ENCODE results near the gene TBCK. TPM values are rescaled to one million over a fixed set of nuclear protein-coding genes. Genes with fewer than 3 reads are reported as not detected.

The TBCK gene
- total RNA-seq, 4 donors from 2014 or later: 37.4 to 97.1 (median 48.3) TPM

- Histone ChIP-seq H3K27ac (no peak overlapping the region), H3K27me3 (no peaks in the 10 kb centered on the region), H3K9me3 (no peaks in the 10 kb centered on the region), H3K4me1 (peaks cover 9 to 15% of the 10 kb centered on the region in 2 donors), H3K4me3 (no peak overlapping the region), H3K36me3 (no peaks in the 10 kb centered on the region)
- TF ChIP-seq CTCF (IDR thresholded peaks at IDR 0.05) (no peak), POLR2A (IDR thresholded peaks at IDR 0.05) (no peak)
- no peak for DNase-seq
- intact Hi-C loops (cut with DNase I; ENCODE audit: low total_unique reads): no loop called here
These were observed 1.8 kb upstream of the TBCK start for GRCh38 chr4:106317815-106318214.

- no peaks in the 10 kb centered on the region for H3K9me3 ChIP-seq
- H3K36me3 ChIP-seq: no peaks in the 10 kb centered on the region
- TF ChIP-seq CTCF (IDR thresholded peaks at IDR 0.05): no peak
- TF ChIP-seq POLR2A (IDR thresholded peaks at IDR 0.05): no peak
- intact Hi-C loops (cut with DNase I; ENCODE audit: low total_unique reads): no loop called here
- peaks cover 9 to 15% of the 10 kb centered on the region in 2 donors for H3K4me1 ChIP-seq
- no peak for DNase-seq
- H3K27ac ChIP-seq: peak overlapping the region; percentile 91 to 92
- H3K27me3 ChIP-seq: no peaks in the 10 kb centered on the region
- peak overlapping the region; percentile 77 to 90 for H3K4me3 ChIP-seq
These were observed 882 bp upstream of the TBCK start for GRCh38 chr4:106316773-106317409.

- Histone ChIP-seq H3K27me3 (no peaks in the 10 kb centered on the region), H3K4me1 (peaks cover 9 to 15% of the 10 kb centered on the region in 2 donors), H3K9me3 (no peaks in the 10 kb centered on the region), H3K4me3 (peak overlapping the region; percentile 77 to 90), H3K36me3 (no peaks in the 10 kb centered on the region), H3K27ac (peak overlapping the region; percentile 91 to 92)
- DNase-seq: no peak
- intact Hi-C loops (cut with DNase I; ENCODE audit: low total_unique reads): no loop called here
- no peak for TF ChIP-seq CTCF (IDR thresholded peaks at IDR 0.05)
- TF ChIP-seq POLR2A (IDR thresholded peaks at IDR 0.05): no peak
These were observed 487 bp downstream of the TBCK start for GRCh38 chr4:106315476-106315967.

- TF ChIP-seq CTCF (IDR thresholded peaks at IDR 0.05): no peak
- TF ChIP-seq POLR2A (IDR thresholded peaks at IDR 0.05): no peak
- intact Hi-C loops (cut with DNase I; ENCODE audit: low total_unique reads): no loop called here
- no peaks in the 10 kb centered on the region for H3K27me3 ChIP-seq
- peaks cover 9 to 15% of the 10 kb centered on the region in 2 donors for H3K4me1 ChIP-seq
- H3K36me3 ChIP-seq: no peaks in the 10 kb centered on the region
- no peaks in the 10 kb centered on the region for H3K9me3 ChIP-seq
- H3K27ac ChIP-seq: peak overlapping the region in 1 of 2 donors; percentile 91
- no peak for DNase-seq
- H3K4me3 ChIP-seq: peak overlapping the region; percentile 77 to 90
These were observed 1.0 kb downstream of the TBCK start for GRCh38 chr4:106314960-106315359.

GRCh38 chr4:106312997-106313522, 2.9 kb downstream of the TBCK start:
- peaks cover 5 to 9% of the 10 kb centered on the region in 2 donors for H3K4me1 ChIP-seq
- H3K27ac ChIP-seq: no peak overlapping the region
- no peak overlapping the region for H3K4me3 ChIP-seq
- no peaks in the 10 kb centered on the region for H3K9me3 ChIP-seq
- DNase-seq: no peak
- no peaks in the 10 kb centered on the region for H3K36me3 ChIP-seq
- intact Hi-C loops (cut with DNase I; ENCODE audit: low total_unique reads): no loop called here
- TF ChIP-seq CTCF (IDR thresholded peaks at IDR 0.05): no peak
- TF ChIP-seq POLR2A (IDR thresholded peaks at IDR 0.05): no peak
- no peaks in the 10 kb centered on the region for H3K27me3 ChIP-seq

All from uterus (tissue), 4 donors.